ENCODE results near the gene ARHGAP45.
A peak's percentile ranks its signal among the peaks of the same experiment; 100 is the strongest.

Gene ARHGAP45

GRCh38 chr19:1058112-1058511, 8.9 kb upstream of the ARHGAP45 start:
- TF ChIP-seq CTCF (IDR thresholded peaks at IDR 0.05; ENCODE audit: low read depth, low read length), result no peak
- no peak for DNase-seq
- H3K4me3 ChIP-seq (ENCODE audit: low read depth, low read length), result no peak overlapping the region
- H3K9me3 ChIP-seq, result peaks cover 27% of the 10 kb centered on the region
- no peaks in the 10 kb centered on the region for H3K4me1 ChIP-seq
- no peaks in the 10 kb centered on the region for H3K27me3 ChIP-seq
- no peaks in the 10 kb centered on the region for H3K36me3 ChIP-seq

DNA sequence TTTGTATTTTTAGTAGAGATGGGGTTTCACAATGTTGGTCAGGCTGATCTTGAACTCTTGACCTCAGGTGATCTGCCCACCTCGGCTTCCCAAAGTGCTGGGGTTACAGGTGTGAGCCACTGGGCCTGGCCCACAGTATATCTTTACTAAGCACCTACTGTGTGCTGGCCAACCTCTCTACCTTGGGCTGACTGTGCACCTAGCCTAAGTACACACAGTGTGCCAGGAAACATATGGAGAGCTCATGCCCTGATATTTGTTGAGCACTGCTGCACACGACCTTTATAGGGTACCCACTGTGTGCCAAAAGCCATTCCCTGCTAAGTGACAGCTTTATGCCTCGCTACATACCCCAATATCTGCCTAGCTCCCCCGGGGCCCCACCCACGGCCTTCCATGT, 6.3 kb upstream of the ARHGAP45 start:
- Histone ChIP-seq H3K9me3 (peaks cover 29% of the 10 kb centered on the region), H3K4me3 (ENCODE audit: low read depth, low read length) (no peak overlapping the region), H3K4me1 (no peaks in the 10 kb centered on the region), H3K27me3 (peaks cover 8% of the 10 kb centered on the region; the same call in 1 of the 2 replicates), H3K36me3 (no peaks in the 10 kb centered on the region)
- TF ChIP-seq CTCF (IDR thresholded peaks at IDR 0.05; ENCODE audit: low read depth, low read length), result no peak
- no peak for DNase-seq

DNA sequence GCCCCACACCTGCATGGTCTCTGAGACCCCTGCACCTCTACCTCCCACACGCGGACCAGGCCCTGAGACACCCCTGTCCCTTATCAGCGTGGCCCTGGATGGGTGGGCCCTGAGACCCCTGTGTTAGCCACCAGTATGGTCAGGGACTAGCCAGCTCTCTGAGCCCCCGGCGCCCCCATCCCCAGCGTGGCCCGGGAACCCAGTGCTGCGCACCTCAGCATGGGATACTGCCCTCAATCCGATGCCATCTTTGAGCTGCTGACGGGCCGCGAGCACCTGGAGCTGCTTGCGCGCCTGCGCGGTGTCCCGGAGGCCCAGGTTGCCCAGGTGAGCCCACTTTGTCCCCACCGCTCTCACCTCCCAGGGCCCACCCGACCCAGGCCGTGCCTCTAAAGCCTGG, 5.0 kb upstream of the ARHGAP45 start:
- Histone ChIP-seq H3K9me3 (peaks cover 22% of the 10 kb centered on the region), H3K4me1 (no peaks in the 10 kb centered on the region), H3K4me3 (ENCODE audit: low read depth, low read length) (no peak overlapping the region), H3K27me3 (peaks cover 18% of the 10 kb centered on the region), H3K36me3 (no peaks in the 10 kb centered on the region)
- no peak for TF ChIP-seq CTCF (IDR thresholded peaks at IDR 0.05; ENCODE audit: low read depth, low read length)
- peak; percentile 8 for DNase-seq

DNA sequence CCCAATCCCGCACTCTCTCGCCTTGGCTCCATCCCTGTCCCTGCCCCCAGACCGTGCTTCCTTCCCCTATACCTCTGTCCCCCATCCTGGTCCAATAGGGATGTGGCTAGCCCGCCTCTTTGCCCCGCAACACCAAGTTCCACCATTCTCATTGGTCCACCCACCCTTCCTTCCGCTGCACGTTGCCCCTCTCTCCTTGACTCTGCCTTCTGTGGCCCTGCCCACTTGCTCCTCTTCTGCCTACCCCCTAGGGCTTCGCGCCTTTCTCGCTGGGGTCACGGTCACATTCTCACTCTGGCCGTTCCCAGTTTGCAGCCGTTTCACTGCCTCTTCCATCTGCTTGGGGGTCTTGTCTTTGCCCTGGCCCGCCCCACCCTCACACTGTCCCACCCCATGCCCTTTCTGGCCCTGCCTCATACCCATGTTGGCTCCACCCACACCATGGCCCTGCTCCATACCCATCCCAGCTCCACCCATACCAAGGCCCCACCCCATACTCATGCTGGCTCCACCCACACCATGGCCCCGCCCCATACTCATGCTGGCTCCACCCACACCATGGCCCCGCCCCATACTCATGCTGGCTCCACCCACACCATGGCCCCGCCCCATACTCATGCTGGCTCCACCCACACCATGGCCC, 4.5 kb upstream of the ARHGAP45 start:
- Histone ChIP-seq H3K9me3 (peaks cover 16% of the 10 kb centered on the region), H3K36me3 (no peaks in the 10 kb centered on the region), H3K27me3 (peaks cover 23% of the 10 kb centered on the region), H3K4me3 (ENCODE audit: low read depth, low read length) (no peak overlapping the region), H3K4me1 (no peaks in the 10 kb centered on the region; the same call in 1 of the 2 replicates)
- TF ChIP-seq CTCF (IDR thresholded peaks at IDR 0.05; ENCODE audit: low read depth, low read length), result no peak
- DNase-seq, result no peak

DNA sequence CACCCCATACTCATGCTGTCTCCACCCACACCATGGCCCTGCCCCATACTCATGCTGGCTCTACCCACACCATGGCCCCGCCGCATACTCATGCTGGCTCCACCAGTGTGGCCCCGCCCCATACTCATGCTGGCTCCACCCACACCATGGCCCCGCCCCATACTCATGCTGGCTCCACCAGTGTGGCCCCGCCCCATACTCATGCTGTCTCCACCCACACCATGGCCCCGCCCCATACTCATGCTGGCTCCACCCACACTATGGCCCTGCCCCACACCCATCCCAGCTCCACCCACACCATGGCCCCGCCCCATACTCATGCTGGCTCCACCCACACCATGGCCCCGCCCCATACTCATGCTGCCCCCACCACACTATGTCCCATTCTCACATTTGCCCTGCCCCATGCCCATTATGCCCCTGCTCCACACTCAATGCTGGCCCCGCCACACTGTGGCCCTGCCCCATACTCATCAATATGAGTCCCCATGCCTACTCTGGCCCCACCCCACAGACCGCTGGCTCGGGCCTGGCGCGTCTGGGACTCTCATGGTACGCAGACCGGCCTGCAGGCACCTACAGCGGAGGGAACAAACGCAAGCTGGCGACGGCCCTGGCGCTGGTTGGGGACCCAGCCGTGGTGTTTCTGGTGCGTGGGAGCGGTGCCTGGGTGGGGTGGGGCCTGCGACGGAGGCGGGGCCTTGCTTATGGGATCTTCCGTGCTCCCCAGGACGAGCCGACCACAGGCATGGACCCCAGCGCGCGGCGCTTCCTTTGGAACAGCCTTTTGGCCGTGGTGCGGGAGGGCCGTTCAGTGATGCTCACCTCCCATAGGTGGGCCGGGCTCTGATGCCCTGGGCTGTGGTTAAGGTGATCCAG, 3.7 kb upstream of the ARHGAP45 start:
- H3K27me3 ChIP-seq, result peaks cover 28% of the 10 kb centered on the region
- no peaks in the 10 kb centered on the region; the same call in 1 of the 2 replicates for H3K4me1 ChIP-seq
- no peaks in the 10 kb centered on the region for H3K36me3 ChIP-seq
- H3K4me3 ChIP-seq (ENCODE audit: low read depth, low read length), result no peak overlapping the region
- peaks cover 12% of the 10 kb centered on the region for H3K9me3 ChIP-seq
- DNase-seq, result peak; percentile 43
- TF ChIP-seq CTCF (IDR thresholded peaks at IDR 0.05; ENCODE audit: low read depth, low read length), result no peak

Measured in BE2C (cell line).